GM21390 (cell line): Measurements from ENCODE around the gene IRS1.

Experiments used
- ATAC-seq: cut with Tn5 transposase; IDR thresholded peaks from one replicate; pipeline ENCODE4 v1.9.1; 2021; ENCODE audit not compliant: unreplicated experiment

The IRS1 gene

DNA sequence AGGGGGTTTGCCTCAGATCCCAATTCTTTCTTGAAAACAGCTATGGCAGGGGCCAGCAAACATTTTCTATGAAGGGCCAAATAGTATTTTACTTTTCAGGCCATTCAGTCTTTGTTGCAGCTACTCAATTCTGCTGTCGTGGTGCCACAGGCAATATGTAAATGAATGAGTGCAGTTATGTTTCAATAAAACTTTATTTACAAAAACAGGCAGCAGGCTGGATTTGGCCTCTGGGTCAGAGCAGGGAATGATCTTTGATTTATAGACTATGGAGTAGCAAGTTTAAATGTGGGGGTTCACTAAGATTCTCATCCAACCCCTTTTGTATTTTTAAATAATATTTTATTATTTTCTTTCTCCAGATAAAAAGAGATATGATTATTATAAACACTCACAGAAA is 72.4 kb downstream of the IRS1 start:
- no peak for ATAC-seq

- ATAC-seq = no peak
These were observed 73.1 kb downstream of the IRS1 start for GRCh38 chr2:226726546-226726945.

DNA sequence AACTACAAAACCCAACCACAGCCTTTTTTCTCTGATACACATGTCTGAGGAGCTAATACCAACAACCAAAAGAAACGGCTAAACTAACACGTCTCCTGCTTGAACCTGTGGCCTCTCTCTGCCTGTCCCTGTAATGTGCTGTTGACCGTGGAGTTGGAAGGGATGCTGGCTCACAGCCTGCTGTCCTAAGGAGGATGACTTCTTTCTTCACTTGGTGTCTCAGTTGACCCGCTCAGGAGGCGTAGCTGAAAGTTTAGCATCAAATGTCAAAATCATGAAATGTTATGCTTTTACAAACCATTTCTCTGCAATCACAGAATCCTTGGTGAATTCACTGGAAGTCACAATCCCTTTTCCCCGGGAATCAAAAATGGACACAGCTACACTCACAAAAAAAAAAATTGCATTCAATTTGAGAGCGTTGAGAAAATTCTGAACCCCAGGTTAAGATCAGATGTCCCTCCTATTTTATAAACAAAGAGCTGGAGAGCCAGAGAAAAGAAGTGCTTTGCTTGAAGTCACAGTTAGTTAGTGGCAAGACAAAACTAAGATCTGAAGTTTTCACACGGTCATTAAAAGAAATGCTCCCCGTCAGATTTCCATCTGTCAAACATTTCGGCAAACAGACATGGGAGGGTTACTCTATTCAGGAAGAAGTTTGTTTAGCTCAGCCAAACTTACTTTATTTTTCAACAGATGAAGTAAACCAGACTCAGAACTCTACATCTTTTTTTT is 74.3 kb downstream of the IRS1 start:
- no peak for ATAC-seq

- no peak for ATAC-seq
These were observed 78.1 kb downstream of the IRS1 start for GRCh38 chr2:226721541-226721940.

- ATAC-seq = no peak
These were observed 78.7 kb downstream of the IRS1 start for GRCh38 chr2:226720948-226721347.

- ATAC-seq = no peak
These were observed 81.9 kb downstream of the IRS1 start for GRCh38 chr2:226717719-226718118.

DNA sequence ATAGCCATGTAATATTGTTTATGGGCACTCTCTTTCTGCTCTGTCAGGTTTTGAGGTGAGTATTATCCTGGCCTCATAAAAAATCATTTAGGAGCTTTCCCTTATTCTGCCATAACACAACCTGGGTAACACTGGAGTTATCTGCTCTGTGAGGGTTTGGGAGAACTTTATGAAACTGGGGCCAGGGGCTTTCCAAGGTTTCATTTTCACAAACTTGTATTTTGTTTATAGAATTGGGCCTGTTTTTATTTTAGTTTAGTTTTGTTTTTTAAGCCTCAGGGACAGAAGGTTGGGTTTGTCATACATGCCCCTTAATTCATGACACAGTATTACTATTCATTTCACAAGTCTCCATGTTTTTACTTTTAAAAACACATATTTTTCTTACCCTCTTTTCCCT is 83.5 kb downstream of the IRS1 start:
- no peak for ATAC-seq

GRCh38 chr2:226715347-226715990 is 84.2 kb downstream of the IRS1 start:
- ATAC-seq = no peak

GRCh38 chr2:226712941-226713340 is 86.7 kb downstream of the IRS1 start:
- ATAC-seq = no peak

DNA sequence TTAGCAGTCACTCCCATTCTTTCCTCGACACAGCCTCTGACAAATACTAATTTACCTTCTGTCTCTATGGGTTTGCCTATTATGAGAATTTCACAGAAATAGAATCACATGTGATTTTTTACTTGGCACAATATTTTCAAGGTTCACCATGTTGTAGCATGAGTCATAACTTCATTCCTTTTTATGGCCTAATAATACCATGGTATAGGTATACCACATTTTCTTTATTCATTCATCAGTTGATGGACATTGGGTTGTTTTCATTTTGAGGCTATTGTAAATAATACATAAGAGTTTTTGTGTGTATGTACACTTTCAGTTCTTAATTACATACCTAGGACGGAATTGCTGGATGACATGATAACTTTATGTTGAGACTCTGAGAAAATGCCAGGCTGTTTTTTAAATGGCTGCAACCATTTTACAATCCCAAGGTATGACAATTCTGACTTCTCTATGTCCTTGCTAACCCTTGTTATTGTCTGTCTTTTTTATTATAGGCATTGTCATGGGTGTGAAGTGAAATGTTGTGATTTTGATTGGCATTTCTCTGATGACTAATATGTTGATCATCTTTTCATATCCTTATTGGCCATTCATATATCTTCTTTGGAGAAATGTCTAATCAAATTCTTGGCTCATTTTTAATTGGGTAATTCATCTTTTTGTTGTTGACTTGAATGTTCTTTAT is 87.9 kb downstream of the IRS1 start:
- no peak for ATAC-seq

DNA sequence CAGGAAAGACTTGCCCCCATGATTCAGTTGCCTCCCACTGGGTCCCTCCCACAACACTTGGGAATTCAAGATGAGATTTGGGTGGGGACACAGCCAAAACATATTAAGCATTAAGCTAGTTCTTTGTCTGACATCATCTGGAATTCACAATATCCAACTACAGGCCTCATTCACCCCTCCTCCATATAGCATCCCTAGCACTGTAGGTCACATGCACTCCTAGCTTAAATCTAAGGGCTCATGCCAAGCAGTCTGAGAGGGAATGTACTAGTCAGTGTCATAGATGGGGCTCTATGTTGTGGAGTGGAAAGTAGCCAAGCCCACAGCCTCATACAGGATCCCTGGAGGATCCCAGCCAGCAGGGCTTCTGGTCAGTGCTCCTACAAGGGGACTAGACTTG is 92.1 kb downstream of the IRS1 start:
- no peak for ATAC-seq

- no peak for ATAC-seq
These were observed 93.7 kb downstream of the IRS1 start for GRCh38 chr2:226705965-226706364.

DNA sequence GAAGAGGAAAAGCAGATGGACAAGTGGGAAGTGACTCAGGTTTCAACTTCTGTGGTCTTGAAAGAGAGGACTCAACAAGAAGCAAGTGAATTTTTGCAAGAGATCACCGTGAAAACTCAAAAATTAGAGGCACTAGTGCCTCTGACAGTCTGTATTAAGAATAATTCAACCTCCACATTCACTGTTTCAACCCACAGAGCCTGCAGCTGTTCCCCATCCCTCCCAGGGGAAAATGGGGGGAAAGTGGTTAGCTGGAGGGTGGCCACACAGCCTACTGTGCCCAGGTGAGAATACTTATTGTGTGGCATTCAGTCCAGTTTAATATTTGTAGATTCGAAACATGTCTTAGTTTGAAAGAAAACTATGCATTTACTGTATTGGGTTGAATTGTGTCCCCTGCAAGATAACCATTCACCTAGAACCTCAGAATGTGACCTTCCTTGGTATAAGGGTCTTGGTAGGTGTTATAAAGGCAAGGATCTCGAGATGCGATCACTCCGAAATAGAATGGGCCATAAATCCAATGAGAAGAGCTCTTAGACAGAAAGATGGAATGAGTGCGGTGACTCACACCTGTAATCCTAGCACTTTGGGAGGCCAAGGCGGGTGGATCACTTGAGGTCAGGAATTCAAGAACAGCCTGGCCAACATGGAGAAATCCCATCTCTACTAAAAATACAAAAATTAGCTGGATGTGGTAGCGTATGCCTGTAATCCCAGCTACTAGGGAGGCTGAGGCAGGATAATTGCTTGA is 94.3 kb downstream of the IRS1 start:
- ATAC-seq = no peak

DNA sequence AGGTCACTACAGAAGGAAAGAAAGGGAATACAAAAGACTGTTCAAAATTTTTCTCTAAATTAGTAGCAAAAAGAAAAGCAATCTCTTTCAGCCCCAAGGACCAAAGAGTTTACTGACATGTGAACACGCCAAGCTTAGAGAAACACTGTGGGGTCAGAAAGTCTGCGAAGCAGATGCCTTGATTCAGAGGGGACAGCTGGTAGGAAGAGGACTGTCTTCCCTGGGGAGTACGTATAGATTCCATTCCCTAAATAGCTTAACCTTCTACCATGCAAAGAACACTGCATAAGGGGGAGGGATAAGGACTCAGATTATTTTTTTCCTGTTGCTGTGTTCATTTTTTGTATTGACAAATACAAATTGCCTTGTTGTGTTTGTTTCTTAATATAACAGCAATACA is 96.1 kb downstream of the IRS1 start:
- no peak for ATAC-seq

GRCh38 chr2:226702376-226702775 is 97.2 kb downstream of the IRS1 start:
- ATAC-seq = no peak

DNA sequence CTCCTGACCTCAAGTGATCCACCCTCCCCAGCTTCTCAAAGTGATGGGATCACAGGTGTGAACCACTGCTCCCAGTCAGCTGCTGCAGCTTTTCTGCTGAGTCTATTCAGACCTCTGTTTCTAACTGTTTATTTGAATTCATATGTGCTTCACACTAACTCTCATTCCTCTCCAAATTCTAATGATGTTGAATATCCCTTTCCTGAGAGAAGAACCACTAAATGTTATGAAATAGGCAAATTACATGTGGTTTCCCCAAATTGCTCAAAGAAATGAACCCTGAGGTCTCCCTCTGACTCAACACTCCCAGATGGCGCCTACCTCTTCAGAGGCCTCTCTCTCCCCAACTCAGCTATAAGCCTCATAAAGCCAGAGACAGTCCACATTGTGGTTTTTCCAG is 98.6 kb downstream of the IRS1 start:
- peak; percentile 71 for ATAC-seq

GRCh38 chr2:226699321-226699720 is 100.3 kb downstream of the IRS1 start:
- no peak for ATAC-seq

GRCh38 chr2:226698671-226699070 is 100.9 kb downstream of the IRS1 start:
- ATAC-seq = no peak

DNA sequence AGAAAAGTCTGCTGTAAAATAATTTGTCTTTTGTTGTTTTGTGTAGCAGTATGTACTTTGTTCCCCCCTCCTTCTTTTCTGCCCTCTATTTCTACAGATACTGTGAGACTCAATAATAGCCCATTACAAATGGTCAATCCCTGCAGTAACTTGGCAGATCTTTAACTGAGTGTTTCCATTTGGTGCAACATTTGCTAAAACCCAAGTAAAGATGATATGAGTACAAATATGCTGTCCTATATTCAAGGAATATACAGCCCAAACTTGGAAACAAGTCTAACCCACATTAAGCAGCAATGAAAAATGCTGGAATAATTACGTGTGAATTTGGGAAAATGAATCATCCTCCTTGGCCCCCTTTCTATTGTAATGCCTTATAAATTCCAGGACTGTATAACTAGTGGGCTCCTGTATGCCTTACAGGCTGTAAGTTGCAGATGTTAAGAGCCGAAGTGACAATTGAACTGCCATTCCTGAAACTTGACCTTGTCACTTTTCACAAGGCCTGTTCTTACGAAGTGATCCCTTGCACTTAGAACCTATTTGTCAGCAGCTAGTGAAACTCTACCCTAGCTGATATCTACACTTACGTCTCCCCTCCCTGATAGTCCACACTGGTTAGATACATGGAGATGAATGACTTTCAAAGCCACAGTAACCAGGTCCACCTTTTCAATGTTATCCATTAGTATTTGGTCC is 104.9 kb downstream of the IRS1 start:
- ATAC-seq = no peak

DNA sequence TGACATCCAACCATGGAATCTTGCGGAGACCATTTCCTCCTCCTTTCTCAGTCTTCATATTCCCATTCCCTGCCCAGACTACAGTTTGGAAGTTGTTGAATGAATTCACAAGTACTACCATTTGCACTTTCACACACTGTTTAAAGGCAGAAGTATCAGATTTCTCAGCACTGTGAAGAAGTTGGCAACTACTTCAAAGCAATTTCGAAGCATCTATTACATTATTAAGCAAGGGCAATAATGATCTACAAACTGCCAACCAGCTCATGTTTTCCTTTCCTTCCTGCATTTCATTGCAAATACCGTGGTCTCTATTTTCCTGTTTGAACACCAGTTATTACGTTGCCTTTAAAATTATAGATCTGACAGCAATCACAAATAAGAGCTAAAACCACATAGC is 105.5 kb downstream of the IRS1 start:
- ATAC-seq = no peak

DNA sequence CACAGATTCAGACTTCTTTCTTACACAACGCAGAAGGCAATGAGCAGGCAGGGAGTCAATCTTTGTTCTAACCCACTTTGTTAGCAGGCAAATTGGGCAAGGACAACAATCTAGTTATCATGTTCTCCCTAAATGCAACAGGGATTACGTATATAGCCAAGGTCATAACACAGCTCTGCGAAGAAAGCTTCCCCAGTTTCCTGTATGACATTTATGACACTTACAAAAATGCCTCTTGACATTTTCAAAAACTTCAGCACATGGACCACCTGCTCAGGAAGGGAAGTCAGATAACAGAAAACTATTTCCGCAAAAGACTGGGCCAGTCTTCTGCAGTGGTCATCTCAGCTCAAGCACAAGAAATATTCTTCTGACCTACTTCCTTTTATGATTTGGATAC is 106.1 kb downstream of the IRS1 start:
- ATAC-seq = no peak
